Body of pancreas (tissue), 4 donors: Measurements from ENCODE around the gene MZT2A.
"Not testable (repeated sequence)": the region's sequence is repeated elsewhere in the genome, so short reads cannot be mapped to it uniquely, and the experiment has no call there.

Source experiments
- CTCF ChIP-seq, 7 experiments: fragments of 450-650 bp in 4 of 7; fragments of 200-600 bp in 3 of 7; sonication (generic) in 3 of 7; IDR thresholded peaks; one replicate each; pipeline ENCODE4 v1.5.1; 2016 to 2019; ENCODE audit warnings: antibody characterized with exemption in 7 of 7
- POLR2A ChIP-seq, 3 donors: fragments of 450-650 bp; IDR thresholded peaks; one replicate each; pipeline ENCODE4 v1.6.1; 2016; ENCODE audit warnings: antibody characterized with exemption in 3 of 3, mild to moderate bottlenecking in 2 of 3

GRCh38 chr2:131528981-131529863 lies 37.0 kb upstream of the MZT2A start:
- TF ChIP-seq CTCF, POLR2A (IDR thresholded peaks at IDR 0.05): not testable (repeated sequence)
